HG03460 (cell line): ENCODE measurements around the gene PPP4R3A.
"Not testable (repeated sequence)": the region's sequence is repeated elsewhere in the genome, so short reads cannot be mapped to it uniquely, and the experiment has no call there.

Experiments used
- ATAC-seq: cut with Tn5 transposase; IDR thresholded peaks from one replicate; pipeline ENCODE4 v1.9.1; 2021; ENCODE audit not compliant: unreplicated experiment

Gene PPP4R3A

DNA sequence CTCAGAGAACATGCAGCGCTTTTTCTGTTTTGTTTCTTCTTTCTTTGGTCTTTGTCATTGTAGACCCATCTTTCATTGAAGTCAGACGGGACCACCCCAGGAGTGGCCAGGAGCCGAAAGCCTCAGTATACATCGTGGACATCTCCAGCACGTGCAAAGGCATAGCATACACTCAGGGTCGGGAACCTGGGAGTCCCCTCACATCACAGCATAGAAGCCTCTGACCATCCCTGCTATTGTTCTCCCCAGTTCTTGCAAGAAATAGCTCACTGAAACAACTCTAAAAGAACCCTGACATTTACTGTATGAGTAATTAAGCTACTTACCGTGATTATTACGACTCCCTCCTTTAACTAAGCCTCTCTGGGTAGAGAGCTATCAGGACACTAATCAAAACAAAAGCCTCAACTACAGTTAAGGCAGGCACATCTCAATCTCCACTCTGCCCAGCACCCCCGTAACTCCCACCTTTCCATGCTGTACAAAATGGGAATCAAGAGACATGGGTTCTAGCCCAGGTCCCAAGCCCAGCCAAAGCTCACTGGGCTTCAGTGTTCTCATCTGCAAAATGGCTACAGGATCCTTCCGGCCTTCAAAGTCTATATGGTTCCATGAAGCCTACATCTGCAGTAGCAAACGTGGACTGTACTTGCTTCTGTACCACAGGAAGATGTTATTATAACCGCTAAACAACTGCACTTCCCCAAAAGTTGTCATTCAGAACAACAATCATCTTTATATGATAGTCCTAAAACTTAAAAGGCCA lies 99.2 kb downstream of the PPP4R3A start:
- no peak for ATAC-seq

DNA sequence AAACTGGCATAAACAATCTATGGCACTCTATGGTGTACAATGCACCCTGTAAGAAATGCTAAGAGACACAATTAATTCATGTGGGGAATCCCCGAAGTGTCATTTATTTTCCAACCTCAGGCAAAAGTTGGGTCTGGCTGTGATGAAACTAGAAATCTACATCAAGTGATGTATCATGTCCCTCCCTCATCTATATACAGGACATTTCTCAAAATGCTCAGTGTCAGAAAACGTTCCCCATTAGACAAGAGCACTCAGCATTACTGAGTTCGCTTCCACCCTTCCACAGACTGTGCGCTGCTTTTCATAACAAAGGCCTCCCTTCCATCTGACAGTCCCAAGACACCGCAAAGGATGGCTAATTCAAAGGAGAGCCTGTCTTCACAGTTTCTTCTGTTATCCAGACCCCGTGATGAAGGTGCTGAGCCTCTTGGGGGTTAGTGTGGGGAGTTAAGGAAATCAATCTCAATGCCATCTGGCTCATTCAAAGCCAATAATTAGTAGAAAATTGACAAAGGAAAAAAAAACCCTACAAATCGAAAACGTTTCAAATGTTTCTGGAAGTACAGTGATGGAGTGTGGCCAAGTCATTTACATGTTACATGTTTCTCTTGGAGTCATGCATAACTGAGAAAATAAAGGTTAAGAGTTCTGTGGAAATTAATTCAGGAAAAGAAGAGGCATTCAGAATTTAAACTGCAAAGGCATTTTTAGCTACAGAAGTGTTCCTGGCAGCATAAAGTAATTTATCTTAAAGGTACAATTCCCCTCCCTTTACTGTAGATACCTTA lies 100.0 kb downstream of the PPP4R3A start:
- ATAC-seq, result no peak

DNA sequence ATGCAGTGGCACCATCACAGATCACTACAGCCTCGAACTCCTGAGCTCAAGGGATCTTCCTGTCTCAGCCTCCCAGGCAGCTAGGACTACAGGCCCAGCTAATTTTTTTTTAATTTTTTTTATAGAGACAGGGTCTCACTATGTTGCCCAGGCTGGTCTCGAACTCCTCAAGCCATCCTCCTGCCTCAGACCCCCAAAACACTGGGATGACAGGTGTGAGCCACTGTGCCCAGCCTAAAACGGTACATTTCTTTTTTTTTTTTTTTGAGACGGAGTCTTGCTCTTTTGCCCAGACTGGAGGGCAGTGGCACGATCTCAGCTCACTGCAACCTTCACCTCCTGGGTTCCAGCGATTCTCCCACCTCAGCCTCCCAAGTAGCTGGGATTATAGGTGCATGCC lies 100.9 kb downstream of the PPP4R3A start:
- not testable (repeated sequence) for ATAC-seq
